GM21737 (cell line): ENCODE data around the gene UBIAD1.

Experiments
- ATAC-seq: cut with Tn5 transposase; IDR thresholded peaks from one replicate; pipeline ENCODE4 v1.9.1; 2021; ENCODE audit warnings: mild to moderate bottlenecking, moderate library complexity; ENCODE audit not compliant: unreplicated experiment

UBIAD1 gene

GRCh38 chr1:11308699-11309224 is 35.8 kb downstream of the UBIAD1 start:
- ATAC-seq, result no peak

GRCh38 chr1:11309385-11309784 is 36.4 kb downstream of the UBIAD1 start:
- no peak for ATAC-seq

- ATAC-seq, result no peak
Observed at GRCh38 chr1:11311816-11312755, 39.1 kb downstream of the UBIAD1 start.

GRCh38 chr1:11314959-11315358 is 42.0 kb downstream of the UBIAD1 start:
- ATAC-seq, result no peak

- ATAC-seq, result no peak
Observed at GRCh38 chr1:11316701-11317100, 43.7 kb downstream of the UBIAD1 start.

- no peak for ATAC-seq
Observed at GRCh38 chr1:11318982-11319381, 46.0 kb downstream of the UBIAD1 start.

- no peak for ATAC-seq
Observed at GRCh38 chr1:11320153-11320936, 47.3 kb downstream of the UBIAD1 start.

- ATAC-seq, result no peak
Observed at GRCh38 chr1:11321656-11322491, 48.9 kb downstream of the UBIAD1 start.

- ATAC-seq, result no peak
Observed at GRCh38 chr1:11324567-11325165, 51.7 kb downstream of the UBIAD1 start.

GRCh38 chr1:11326070-11326469 is 53.1 kb downstream of the UBIAD1 start:
- ATAC-seq, result no peak

- no peak for ATAC-seq
Observed at GRCh38 chr1:11328444-11328843, 55.4 kb downstream of the UBIAD1 start.

- no peak for ATAC-seq
Observed at GRCh38 chr1:11330411-11330810, 57.4 kb downstream of the UBIAD1 start.

- no peak for ATAC-seq
Observed at GRCh38 chr1:11331036-11331944, 58.3 kb downstream of the UBIAD1 start.

- ATAC-seq, result no peak
Observed at GRCh38 chr1:11331945-11332546, 59.0 kb downstream of the UBIAD1 start.

- ATAC-seq, result no peak
Observed at GRCh38 chr1:11333631-11334030, 60.6 kb downstream of the UBIAD1 start.

- ATAC-seq, result no peak
Observed at GRCh38 chr1:11334261-11334804, 61.3 kb downstream of the UBIAD1 start.

GRCh38 chr1:11334821-11335220 is 61.8 kb downstream of the UBIAD1 start:
- no peak for ATAC-seq

- peak; percentile 59 for ATAC-seq
Observed at GRCh38 chr1:11335417-11336056, 62.5 kb downstream of the UBIAD1 start.
